Vagina (tissue), 2 donors: ENCODE measurements around the gene TNIK. TPM values are rescaled to one million over a fixed set of nuclear protein-coding genes. Genes with fewer than 3 reads are reported as not detected.

Experiments used
- DNase-seq, 2 donors: peaks; one replicate each; pipeline ENCODE4 v3.0.0-alpha.2; 2017; ENCODE audit errors: extremely low spot score in 2 of 2
- H3K27ac ChIP-seq: fragments of 200-600 bp; sonication (generic); one replicate; pipeline ENCODE4 v1.5.1; 2019
- H3K27me3 ChIP-seq: fragments of 200-600 bp; sonication (generic); one replicate; pipeline ENCODE4 v1.5.1; 2019
- H3K36me3 ChIP-seq, 2 donors: fragments of 200-600 bp; sonication (generic); one replicate each; pipeline ENCODE4 v1.5.1; 2017 to 2019
- H3K4me1 ChIP-seq: fragments of 200-600 bp; sonication (generic); one replicate; pipeline ENCODE4 v1.5.1; 2019
- H3K4me3 ChIP-seq, 2 donors: fragments of 200-600 bp; sonication (generic); 1 replicate in 1 of 2; 2 replicates in 1 of 2; pipeline ENCODE4 v1.5.1; 2016 to 2019
- H3K9me3 ChIP-seq: fragments of 200-600 bp; sonication (generic); one replicate; pipeline ENCODE4 v1.5.1; 2019
- POLR2A ChIP-seq, 2 donors: fragments of 450-650 bp; IDR thresholded peaks; one replicate each; pipeline ENCODE4 v1.6.1; 2017; ENCODE audit warnings: antibody characterized with exemption in 2 of 2, mild to moderate bottlenecking in 2 of 2, moderate library complexity in 2 of 2
- POLR2AphosphoS5 ChIP-seq, 2 donors: sonication (generic); formaldehyde crosslinking; IDR thresholded peaks; one replicate each; pipeline ENCODE4 v1.9.0; 2017; ENCODE audit warnings: antibody characterized with exemption in 2 of 2, mild to moderate bottlenecking in 2 of 2, low read depth in 1 of 2; ENCODE audit not compliant: insufficient read depth in 1 of 2
- intact Hi-C: fragments of 100-400 bp; cut with DNase I; formaldehyde crosslinking; loops from one replicate; pipeline ENCODE4 v1.15.1; 2023
- total RNA-seq: library from RNA; depleted of rRNA; stranded (reverse); fragments of >200 nt; gene quantifications from one replicate; pipeline ENCODE4 v1.2.3, GENCODE V29; 2016
- TF ChIP-seq, protein P1 (sequence below), 3 experiments: fragments of 450-650 bp in 2 of 3; fragments of 200-600 bp in 1 of 3; sonication (generic) in 1 of 3; IDR thresholded peaks; one replicate each; pipeline ENCODE4 v1.5.1; 2017 to 2019; ENCODE audit warnings: antibody characterized with exemption in 3 of 3, mild to moderate bottlenecking in 2 of 3, moderate library complexity in 2 of 3

TNIK gene
- total RNA-seq, 1 donor from 2014 or later: 5.9 TPM

DNA sequence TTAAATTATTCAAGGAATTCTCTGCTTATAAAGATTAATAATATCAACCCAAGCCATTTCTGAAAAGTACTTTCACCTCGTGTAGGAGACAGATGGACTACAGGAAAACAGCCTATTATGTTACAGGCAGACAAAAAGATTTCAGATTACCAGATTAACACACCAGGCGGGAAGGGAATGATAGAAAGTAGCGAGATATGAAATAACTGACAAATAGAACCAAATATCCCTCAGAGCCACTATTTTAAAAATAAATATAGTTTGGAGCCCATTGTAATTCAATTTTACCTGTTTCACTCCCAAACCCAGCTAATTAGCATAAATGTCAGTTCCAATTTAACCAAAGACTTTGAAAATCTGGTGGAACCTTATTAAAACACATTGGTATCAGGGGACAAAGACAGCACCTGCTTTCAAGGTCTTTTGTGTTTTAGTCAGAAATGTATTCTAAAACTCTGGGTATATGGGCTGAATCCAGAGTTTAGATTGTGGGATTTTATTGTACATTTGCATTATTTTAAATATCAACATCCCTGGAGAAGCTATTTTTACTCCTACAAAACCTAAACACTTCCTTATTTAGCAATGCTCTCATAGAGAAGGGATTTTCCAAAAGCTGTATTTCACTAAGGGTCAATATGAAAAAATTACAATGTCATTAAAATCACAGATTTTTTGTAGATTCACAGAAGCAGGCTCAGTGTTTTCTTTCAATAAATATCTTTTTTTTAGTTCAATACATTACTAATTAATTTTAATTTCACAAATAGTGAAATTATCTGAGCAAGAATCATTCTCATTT is 138.4 kb downstream of the TNIK start:
- Histone ChIP-seq H3K27me3 (no peaks in the 10 kb centered on the region), H3K4me3 (no peak overlapping the region), H3K9me3 (no peaks in the 10 kb centered on the region), H3K4me1 (no peaks in the 10 kb centered on the region), H3K36me3 (no peaks in the 10 kb centered on the region), H3K27ac (no peak overlapping the region)
- TF ChIP-seq POLR2AphosphoS5 (IDR thresholded peaks at IDR 0.05; ENCODE audit: insufficient read depth in 1 of 2, low read depth in 1 of 2): no peak
- TF ChIP-seq POLR2A (IDR thresholded peaks at IDR 0.05): no peak
- TF ChIP-seq, protein P1, sequence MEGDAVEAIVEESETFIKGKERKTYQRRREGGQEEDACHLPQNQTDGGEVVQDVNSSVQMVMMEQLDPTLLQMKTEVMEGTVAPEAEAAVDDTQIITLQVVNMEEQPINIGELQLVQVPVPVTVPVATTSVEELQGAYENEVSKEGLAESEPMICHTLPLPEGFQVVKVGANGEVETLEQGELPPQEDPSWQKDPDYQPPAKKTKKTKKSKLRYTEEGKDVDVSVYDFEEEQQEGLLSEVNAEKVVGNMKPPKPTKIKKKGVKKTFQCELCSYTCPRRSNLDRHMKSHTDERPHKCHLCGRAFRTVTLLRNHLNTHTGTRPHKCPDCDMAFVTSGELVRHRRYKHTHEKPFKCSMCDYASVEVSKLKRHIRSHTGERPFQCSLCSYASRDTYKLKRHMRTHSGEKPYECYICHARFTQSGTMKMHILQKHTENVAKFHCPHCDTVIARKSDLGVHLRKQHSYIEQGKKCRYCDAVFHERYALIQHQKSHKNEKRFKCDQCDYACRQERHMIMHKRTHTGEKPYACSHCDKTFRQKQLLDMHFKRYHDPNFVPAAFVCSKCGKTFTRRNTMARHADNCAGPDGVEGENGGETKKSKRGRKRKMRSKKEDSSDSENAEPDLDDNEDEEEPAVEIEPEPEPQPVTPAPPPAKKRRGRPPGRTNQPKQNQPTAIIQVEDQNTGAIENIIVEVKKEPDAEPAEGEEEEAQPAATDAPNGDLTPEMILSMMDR (IDR thresholded peaks at IDR 0.05): no peak
- DNase-seq: no peak
- intact Hi-C loops: no loop called here

DNA sequence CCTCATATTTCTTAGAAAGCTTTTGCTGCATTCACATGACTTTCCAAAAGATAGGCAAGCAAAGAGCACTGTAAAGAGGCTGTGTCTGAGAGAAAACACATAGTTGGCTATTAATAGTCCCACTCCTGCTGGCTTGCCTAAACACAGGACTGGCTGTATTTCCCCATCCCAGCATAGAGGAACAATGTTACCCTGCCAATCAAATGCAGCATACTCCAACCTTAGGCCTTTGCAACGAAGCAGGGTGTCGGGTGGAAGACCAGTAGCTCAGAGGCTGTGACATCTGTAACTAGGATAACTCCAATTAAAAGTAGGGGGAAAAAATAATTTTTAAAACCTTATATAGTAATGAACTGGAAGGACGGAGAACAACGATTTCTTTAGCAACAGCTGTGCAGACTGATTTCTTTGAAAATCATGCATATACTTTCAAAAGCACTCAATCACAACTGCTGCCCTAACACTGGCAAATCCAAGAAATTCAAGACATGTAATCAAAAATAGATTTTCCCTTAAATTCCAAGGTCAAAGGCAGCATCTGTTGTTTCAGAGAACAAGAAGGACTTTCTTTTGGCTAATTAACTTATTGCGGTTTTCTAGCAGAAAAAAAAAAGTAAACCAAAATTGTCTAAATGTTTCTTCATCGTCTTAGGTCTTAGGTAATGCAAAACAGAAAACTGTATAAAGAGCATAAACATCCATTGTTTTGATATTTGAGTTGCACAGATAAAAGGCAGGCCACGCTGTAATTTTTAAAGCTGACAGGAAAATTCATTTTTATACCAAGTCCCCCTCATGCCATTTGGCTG is 139.3 kb downstream of the TNIK start:
- Histone ChIP-seq H3K27me3 (no peaks in the 10 kb centered on the region), H3K4me3 (no peak overlapping the region), H3K36me3 (no peaks in the 10 kb centered on the region), H3K27ac (no peak overlapping the region), H3K9me3 (no peaks in the 10 kb centered on the region), H3K4me1 (no peaks in the 10 kb centered on the region)
- no peak for DNase-seq
- peak in 1 of 2 donors; percentile 42 for TF ChIP-seq POLR2AphosphoS5 (IDR thresholded peaks at IDR 0.05; ENCODE audit: insufficient read depth in 1 of 2, low read depth in 1 of 2)
- no peak for TF ChIP-seq POLR2A (IDR thresholded peaks at IDR 0.05)
- TF ChIP-seq, protein P1 (IDR thresholded peaks at IDR 0.05): no peak
- intact Hi-C loops: no loop called here

DNA sequence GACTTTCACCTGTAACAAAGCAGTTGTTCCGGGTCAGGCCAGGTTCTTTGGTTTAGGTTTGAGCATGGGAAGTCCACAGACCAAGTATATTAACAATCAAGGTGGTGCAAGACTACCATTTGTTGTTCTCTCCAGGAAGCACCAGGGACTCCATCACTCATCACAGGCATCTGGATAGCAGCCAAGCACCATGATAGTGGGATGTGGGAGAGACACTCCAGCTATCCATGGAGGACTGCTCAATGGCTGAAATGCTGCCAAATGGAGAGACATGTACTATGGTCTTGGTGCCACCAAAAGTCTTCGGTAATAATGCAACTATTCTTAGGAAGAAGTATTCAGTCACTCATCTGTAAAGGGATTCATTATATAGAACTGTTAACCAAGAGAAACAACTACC is 143.0 kb downstream of the TNIK start:
- Histone ChIP-seq H3K9me3 (no peaks in the 10 kb centered on the region), H3K36me3 (no peaks in the 10 kb centered on the region), H3K4me3 (no peak overlapping the region), H3K27me3 (no peaks in the 10 kb centered on the region), H3K27ac (no peak overlapping the region), H3K4me1 (no peaks in the 10 kb centered on the region)
- no peak for TF ChIP-seq POLR2AphosphoS5 (IDR thresholded peaks at IDR 0.05; ENCODE audit: insufficient read depth in 1 of 2, low read depth in 1 of 2)
- TF ChIP-seq, protein P1 (IDR thresholded peaks at IDR 0.05): no peak
- no peak for TF ChIP-seq POLR2A (IDR thresholded peaks at IDR 0.05)
- intact Hi-C loops: no loop called here
- DNase-seq: no peak

DNA sequence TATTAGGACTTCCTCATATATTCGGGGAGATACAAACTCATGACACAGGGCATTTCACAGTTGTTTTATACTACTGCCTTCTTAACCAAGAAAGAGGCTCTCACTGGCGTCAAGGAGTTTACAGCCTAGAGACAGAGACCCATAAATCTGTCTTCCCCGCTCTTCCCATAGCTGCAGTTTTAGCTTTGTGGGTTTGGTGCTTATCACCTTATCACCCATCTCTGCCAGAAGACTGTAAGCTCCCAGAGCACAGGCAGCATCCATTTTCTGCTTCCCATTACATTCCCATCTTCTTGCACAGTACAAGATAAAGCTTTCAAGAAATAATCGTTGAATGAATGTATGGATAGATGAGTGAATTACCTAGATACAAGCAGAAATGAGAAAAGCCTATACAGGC is 144.3 kb downstream of the TNIK start:
- Histone ChIP-seq H3K36me3 (no peaks in the 10 kb centered on the region), H3K9me3 (no peaks in the 10 kb centered on the region), H3K27ac (no peak overlapping the region), H3K4me1 (no peaks in the 10 kb centered on the region), H3K4me3 (no peak overlapping the region), H3K27me3 (no peaks in the 10 kb centered on the region)
- TF ChIP-seq POLR2A (IDR thresholded peaks at IDR 0.05) (no peak), POLR2AphosphoS5 (IDR thresholded peaks at IDR 0.05; ENCODE audit: insufficient read depth in 1 of 2, low read depth in 1 of 2) (no peak)
- TF ChIP-seq, protein P1 (IDR thresholded peaks at IDR 0.05): no peak
- intact Hi-C loops: no loop called here
- DNase-seq: no peak
